Activated naive CD8-positive, alpha-beta T cell treated with anti-CD3 and anti-CD28 coated beads, Interleukin-2, amount 50 U/mL, for 24 hours (primary cell): ENCODE data around the gene AFAP1.

Experiments
- ATAC-seq: fragments of 150-1000 bp; cut with Tn5 transposase; one replicate; pipeline ENCODE4 v1.10.0; 2021
- DNase-seq: peaks from one replicate; pipeline ENCODE4 v3.0.0; 2021
- H3K27ac Mint-ChIP-seq: one replicate; pipeline ENCODE4 v1.8.0; 2021; ENCODE audit warnings: mild to moderate bottlenecking, mixed read lengths
- H3K27me3 Mint-ChIP-seq: one replicate; pipeline ENCODE4 v1.8.0; 2021; ENCODE audit warnings: mixed read lengths
- H3K36me3 Mint-ChIP-seq: one replicate; pipeline ENCODE4 v1.8.0; 2021; ENCODE audit warnings: low read depth, mixed read lengths
- H3K4me1 Mint-ChIP-seq: one replicate; pipeline ENCODE4 v1.8.0; 2021; ENCODE audit warnings: mixed read lengths
- H3K4me3 Mint-ChIP-seq: one replicate; pipeline ENCODE4 v1.8.0; 2021; ENCODE audit warnings: mild to moderate bottlenecking, moderate library complexity, mixed read lengths
- H3K9me3 Mint-ChIP-seq: one replicate; pipeline ENCODE4 v1.8.0; 2021; ENCODE audit warnings: mixed read lengths

AFAP1 gene

GRCh38 chr4:7765666-7766065, 174.0 kb downstream of the AFAP1 start:
- no peaks in the 10 kb centered on the region for H3K9me3 Mint-ChIP-seq
- no peak overlapping the region for H3K27ac Mint-ChIP-seq

DNA sequence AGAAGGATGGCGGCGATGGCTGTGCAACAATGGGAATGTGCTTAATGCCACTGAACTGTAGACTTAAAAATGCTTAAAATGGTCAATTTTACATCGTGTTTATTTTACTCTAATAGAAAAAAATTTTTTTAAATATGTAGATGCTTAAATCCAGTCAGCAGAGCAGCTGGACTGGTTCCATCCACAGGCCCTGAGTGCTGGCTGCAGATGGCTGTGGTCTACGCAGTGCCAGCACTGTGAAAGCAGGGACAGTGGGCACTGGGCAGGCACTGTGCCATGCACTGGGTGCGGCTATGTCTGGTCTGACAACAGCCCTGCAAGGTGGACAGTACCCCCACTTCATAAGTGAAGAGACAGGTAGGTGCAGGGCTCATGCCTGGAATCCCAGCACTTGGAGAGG, 175.2 kb downstream of the AFAP1 start:
- no peaks in the 10 kb centered on the region for H3K36me3 Mint-ChIP-seq
- ATAC-seq (no peak), DNase-seq (no peak)
- no peak overlapping the region for H3K27ac Mint-ChIP-seq
- H3K27me3 Mint-ChIP-seq = no peaks in the 10 kb centered on the region
- H3K9me3 Mint-ChIP-seq = no peaks in the 10 kb centered on the region
- peaks cover 18% of the 10 kb centered on the region for H3K4me1 Mint-ChIP-seq
- H3K4me3 Mint-ChIP-seq = no peak overlapping the region

More at GRCh38 chr4:7765666-7766065, 174.0 kb downstream of the AFAP1 start:
- ATAC-seq = no peak
- H3K36me3 Mint-ChIP-seq = peaks cover 1% of the 10 kb centered on the region
- peaks cover 12% of the 10 kb centered on the region for H3K4me1 Mint-ChIP-seq
- no peak for DNase-seq
- H3K27me3 Mint-ChIP-seq = no peaks in the 10 kb centered on the region
- H3K4me3 Mint-ChIP-seq = no peak overlapping the region

- Mint-ChIP-seq H3K4me3 (no peak overlapping the region), H3K4me1 (peaks cover 24% of the 10 kb centered on the region), H3K27me3 (no peaks in the 10 kb centered on the region), H3K36me3 (no peaks in the 10 kb centered on the region), H3K9me3 (no peaks in the 10 kb centered on the region), H3K27ac (no peak overlapping the region)
- ATAC-seq (no peak), DNase-seq (no peak)
Observed at GRCh38 chr4:7763788-7764187, 175.9 kb downstream of the AFAP1 start.

GRCh38 chr4:7763106-7763505, 176.6 kb downstream of the AFAP1 start:
- H3K27me3 Mint-ChIP-seq = no peaks in the 10 kb centered on the region
- no peak overlapping the region for H3K27ac Mint-ChIP-seq

GRCh38 chr4:7762376-7763030, 177.2 kb downstream of the AFAP1 start:
- H3K36me3 Mint-ChIP-seq = no peaks in the 10 kb centered on the region
- H3K4me1 Mint-ChIP-seq = peaks cover 36% of the 10 kb centered on the region
- H3K9me3 Mint-ChIP-seq = no peaks in the 10 kb centered on the region
- DNase-seq (no peak), ATAC-seq (no peak)
- no peak overlapping the region for H3K27ac Mint-ChIP-seq
- H3K4me3 Mint-ChIP-seq = no peak overlapping the region
- no peaks in the 10 kb centered on the region for H3K27me3 Mint-ChIP-seq

More at GRCh38 chr4:7763106-7763505, 176.6 kb downstream of the AFAP1 start:
- peaks cover 30% of the 10 kb centered on the region for H3K4me1 Mint-ChIP-seq
- H3K9me3 Mint-ChIP-seq = no peaks in the 10 kb centered on the region
- DNase-seq (no peak), ATAC-seq (no peak)
- H3K36me3 Mint-ChIP-seq = no peaks in the 10 kb centered on the region
- no peak overlapping the region for H3K4me3 Mint-ChIP-seq

- peaks cover 44% of the 10 kb centered on the region for H3K4me1 Mint-ChIP-seq
- no peak overlapping the region for H3K27ac Mint-ChIP-seq
- DNase-seq (peak; percentile 60), ATAC-seq (peak; percentile 57)
- no peaks in the 10 kb centered on the region for H3K9me3 Mint-ChIP-seq
- no peak overlapping the region for H3K4me3 Mint-ChIP-seq
- no peaks in the 10 kb centered on the region for H3K36me3 Mint-ChIP-seq
- H3K27me3 Mint-ChIP-seq = no peaks in the 10 kb centered on the region
Observed at GRCh38 chr4:7761720-7762119, 177.9 kb downstream of the AFAP1 start.

DNA sequence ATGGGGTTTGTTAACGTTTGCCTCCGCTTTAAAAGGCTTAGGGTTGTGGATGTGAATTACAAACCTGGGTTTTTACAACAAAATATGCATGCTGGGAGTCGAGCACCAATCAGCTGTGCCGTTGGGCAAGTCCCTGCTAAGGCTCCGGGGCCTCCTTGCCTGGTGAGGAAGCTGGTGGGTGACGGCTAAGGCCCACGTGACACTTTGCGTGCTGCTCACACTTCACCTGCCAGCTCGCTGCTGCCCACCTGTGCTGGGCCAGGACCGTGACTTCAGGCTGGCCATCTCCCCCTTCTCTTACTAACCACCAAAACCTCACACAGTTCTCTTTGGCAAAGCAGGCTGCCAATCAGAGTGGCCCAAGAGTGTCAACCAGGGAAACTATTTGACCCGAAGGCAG, 178.3 kb downstream of the AFAP1 start:
- Mint-ChIP-seq H3K27me3 (no peaks in the 10 kb centered on the region), H3K27ac (no peak overlapping the region), H3K4me1 (peaks cover 44% of the 10 kb centered on the region), H3K9me3 (no peaks in the 10 kb centered on the region), H3K4me3 (no peak overlapping the region), H3K36me3 (no peaks in the 10 kb centered on the region)
- DNase-seq (no peak), ATAC-seq (no peak)

DNA sequence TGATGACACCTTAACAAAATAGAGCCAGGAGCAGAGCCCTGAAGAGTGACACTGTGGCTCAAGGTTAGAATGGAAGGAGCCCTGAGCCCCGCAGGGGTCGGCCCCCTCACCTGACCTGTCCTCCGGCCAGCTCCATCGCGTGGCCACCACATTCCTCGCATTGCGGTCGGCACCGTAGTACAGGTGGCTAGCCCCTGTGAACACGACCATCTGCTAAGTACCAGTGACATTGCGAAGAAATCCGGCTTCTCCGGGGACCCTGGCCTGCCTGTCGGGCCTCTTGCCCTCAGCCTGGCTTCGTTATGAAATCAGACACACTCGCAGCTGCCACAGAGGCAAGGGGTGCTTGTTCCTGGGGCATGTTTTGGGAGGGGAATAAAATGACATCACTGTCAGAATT, 179.0 kb downstream of the AFAP1 start:
- ATAC-seq (no peak), DNase-seq (no peak)
- Mint-ChIP-seq H3K27ac (no peak overlapping the region), H3K9me3 (no peaks in the 10 kb centered on the region), H3K4me1 (peaks cover 44% of the 10 kb centered on the region), H3K36me3 (no peaks in the 10 kb centered on the region), H3K4me3 (no peak overlapping the region), H3K27me3 (no peaks in the 10 kb centered on the region)

- no peak for DNase-seq
- no peaks in the 10 kb centered on the region for H3K9me3 Mint-ChIP-seq
- no peaks in the 10 kb centered on the region for H3K27me3 Mint-ChIP-seq
- ATAC-seq = no peak
- H3K27ac Mint-ChIP-seq = peak overlapping the region; percentile 90
- peaks cover 44% of the 10 kb centered on the region for H3K4me1 Mint-ChIP-seq
- H3K4me3 Mint-ChIP-seq = peak overlapping the region; percentile 75
- H3K36me3 Mint-ChIP-seq = no peaks in the 10 kb centered on the region
Observed at GRCh38 chr4:7760228-7760627, 179.4 kb downstream of the AFAP1 start.

DNA sequence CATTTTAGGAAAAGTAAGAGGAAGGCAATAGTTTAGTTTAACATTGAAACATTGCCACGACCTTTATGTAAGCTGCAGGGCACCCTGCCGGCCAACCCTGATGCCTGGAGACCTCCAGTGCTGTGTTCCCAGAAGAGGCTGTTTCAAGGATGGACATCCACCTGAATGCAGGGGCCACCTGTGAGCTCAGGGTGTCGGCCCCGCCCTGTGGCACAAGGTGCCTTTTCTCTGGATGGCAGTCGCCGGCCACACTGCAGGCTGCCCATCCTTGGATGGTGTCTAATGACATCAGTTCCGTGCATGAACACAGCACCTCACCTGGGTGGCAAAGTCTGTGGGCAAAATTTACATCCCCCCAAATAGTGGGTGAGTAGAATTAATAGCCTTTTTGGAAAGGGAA, 180.0 kb downstream of the AFAP1 start:
- no peak for DNase-seq
- peak; percentile 2 for ATAC-seq
- peak overlapping the region; percentile 75 for H3K4me3 Mint-ChIP-seq
- H3K27ac Mint-ChIP-seq = peak overlapping the region; percentile 90
- no peaks in the 10 kb centered on the region for H3K36me3 Mint-ChIP-seq
- no peaks in the 10 kb centered on the region for H3K27me3 Mint-ChIP-seq
- peaks cover 44% of the 10 kb centered on the region for H3K4me1 Mint-ChIP-seq
- no peaks in the 10 kb centered on the region for H3K9me3 Mint-ChIP-seq

DNA sequence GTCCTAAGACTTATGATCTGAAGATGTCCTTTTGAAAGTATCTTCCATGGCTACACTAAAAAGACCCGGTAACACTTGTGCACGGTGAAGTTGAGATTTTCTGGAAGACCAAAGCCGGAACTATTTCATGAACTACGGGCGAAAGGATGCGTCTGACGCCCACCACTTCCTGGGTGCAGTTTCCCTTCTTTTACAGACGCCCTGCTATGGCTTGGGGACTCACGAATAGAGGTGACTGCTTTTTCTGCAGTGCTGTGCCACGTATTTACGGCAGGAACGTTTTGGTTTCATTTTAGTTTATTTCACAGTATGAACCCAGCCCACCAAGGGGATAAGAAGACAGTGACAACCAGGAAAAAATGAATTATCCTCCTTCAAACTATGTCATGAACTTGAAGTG, 180.4 kb downstream of the AFAP1 start:
- Mint-ChIP-seq H3K4me1 (peaks cover 44% of the 10 kb centered on the region), H3K4me3 (peak overlapping the region; percentile 75), H3K27me3 (no peaks in the 10 kb centered on the region), H3K9me3 (no peaks in the 10 kb centered on the region), H3K36me3 (no peaks in the 10 kb centered on the region), H3K27ac (peak overlapping the region; percentile 90)
- ATAC-seq (peak; percentile 81), DNase-seq (peak; percentile 67)

DNA sequence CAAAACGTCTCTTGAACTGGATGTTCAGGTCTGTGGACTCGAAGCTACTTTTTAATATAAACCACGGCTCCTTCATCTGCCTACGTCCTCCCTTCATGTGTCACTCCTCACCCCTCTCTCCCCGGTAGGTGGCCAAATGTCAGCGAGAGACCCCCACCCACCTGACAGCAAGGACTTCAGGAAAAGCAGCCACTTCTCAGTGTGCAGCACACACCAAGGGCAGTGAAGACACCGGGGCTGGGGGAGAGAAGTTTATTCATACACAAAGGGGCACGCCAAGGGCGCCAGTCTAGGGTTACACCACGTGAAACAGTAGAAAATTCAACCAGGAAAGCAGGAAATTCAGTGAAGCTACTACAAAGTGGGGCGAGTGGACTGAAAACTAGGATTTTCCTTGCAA, 181.2 kb downstream of the AFAP1 start:
- peak overlapping the region; percentile 40 for H3K4me3 Mint-ChIP-seq
- peaks cover 44% of the 10 kb centered on the region for H3K4me1 Mint-ChIP-seq
- peak overlapping the region; percentile 70 for H3K27ac Mint-ChIP-seq
- H3K36me3 Mint-ChIP-seq = no peaks in the 10 kb centered on the region
- no peaks in the 10 kb centered on the region for H3K9me3 Mint-ChIP-seq
- ATAC-seq = no peak
- DNase-seq = no peak
- no peaks in the 10 kb centered on the region for H3K27me3 Mint-ChIP-seq

GRCh38 chr4:7757501-7758471, 181.9 kb downstream of the AFAP1 start:
- Mint-ChIP-seq H3K27me3 (no peaks in the 10 kb centered on the region), H3K9me3 (no peaks in the 10 kb centered on the region), H3K4me1 (peaks cover 44% of the 10 kb centered on the region), H3K4me3 (peak overlapping the region; percentile 40), H3K27ac (peak overlapping the region; percentile 70), H3K36me3 (no peaks in the 10 kb centered on the region)
- ATAC-seq = no peak
- no peak for DNase-seq

DNA sequence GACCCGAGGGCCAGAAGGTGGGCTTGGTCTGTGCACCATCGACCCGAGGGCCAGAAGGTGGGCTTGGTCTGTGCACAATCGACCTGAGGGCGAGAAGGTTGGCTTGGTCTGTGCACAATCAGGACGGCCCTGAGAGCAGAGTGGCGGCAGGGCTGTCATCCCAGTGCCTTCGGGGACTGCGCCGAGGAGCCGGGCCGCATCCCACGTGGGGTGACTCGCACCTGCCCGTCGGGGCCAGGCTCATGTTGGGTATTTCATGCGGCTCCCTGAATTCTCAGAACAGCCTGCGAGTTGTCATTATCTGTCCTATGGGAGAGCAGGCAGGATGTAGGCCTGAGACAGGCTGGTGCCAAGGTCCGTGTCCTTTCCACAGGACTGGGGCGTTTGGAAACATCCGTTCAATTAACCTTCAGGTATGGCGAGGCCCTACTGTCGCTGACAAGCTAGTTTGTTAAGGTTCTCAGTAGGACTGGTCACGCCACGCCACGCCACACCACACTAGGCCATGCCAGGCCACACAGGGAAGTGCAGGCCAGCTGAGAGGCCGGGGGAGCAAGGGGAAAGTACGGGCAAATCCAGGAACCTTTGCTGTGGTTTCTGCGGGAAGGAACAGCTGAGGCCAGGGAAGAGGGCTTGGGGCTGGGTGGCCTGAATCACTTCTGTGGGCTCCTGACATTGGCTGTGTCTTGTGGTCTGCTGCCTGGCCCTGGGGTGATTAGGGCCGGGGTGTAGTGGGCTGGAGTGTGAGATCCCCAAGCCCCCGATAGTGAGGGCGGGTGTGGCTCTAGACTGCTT, 182.9 kb downstream of the AFAP1 start:
- no peak overlapping the region for H3K27ac Mint-ChIP-seq
- no peaks in the 10 kb centered on the region for H3K9me3 Mint-ChIP-seq
- DNase-seq (no peak), ATAC-seq (no peak)
- H3K4me1 Mint-ChIP-seq = peaks cover 41% of the 10 kb centered on the region
- H3K4me3 Mint-ChIP-seq = no peak overlapping the region
- H3K27me3 Mint-ChIP-seq = no peaks in the 10 kb centered on the region
- H3K36me3 Mint-ChIP-seq = no peaks in the 10 kb centered on the region
